WTC11 (cell line): ENCODE results near the gene GIPC2. TPM values are rescaled to one million over a fixed set of nuclear protein-coding genes. Genes with fewer than 3 reads are reported as not detected.

Experiments
- ATAC-seq: fragments of 200-7000 bp; cut with Tn5 transposase; 2 replicates; pipeline ENCODE4 v1.10.0; 2021; ENCODE audit warnings: mild to moderate bottlenecking, moderate library complexity
- CTCF ChIA-PET: fragments of 300-600 bp; sonication (Branson Sonifier 250); formaldehyde crosslinking; loops from one replicate; lab custom pipeline; 2021; ENCODE audit warnings: antibody characterized with exemption; lab: Charles Lee
- POLR2A ChIA-PET: fragments of 350-600 bp; sonication (Branson Sonifier 250); formaldehyde crosslinking; loops from one replicate; lab custom pipeline; 2021; ENCODE audit warnings: antibody characterized with exemption; lab: Charles Lee
- DNase-seq: peaks from one replicate; pipeline ENCODE4 v3.0.0; 2021; ENCODE audit warnings: low spot score
- H3K27ac Mint-ChIP-seq: 2 replicates; pipeline ENCODE4 v1.8.0; 2021; ENCODE audit warnings: mixed read lengths
- H3K27me3 Mint-ChIP-seq: 2 replicates; pipeline ENCODE4 v1.8.0; 2021; ENCODE audit warnings: low read depth, mild to moderate bottlenecking, moderate library complexity, mixed read lengths
- H3K36me3 Mint-ChIP-seq: 2 replicates; pipeline ENCODE4 v1.8.0; 2021; ENCODE audit warnings: mixed read lengths
- H3K4me1 Mint-ChIP-seq: 2 replicates; pipeline ENCODE4 v1.8.0; 2022; ENCODE audit warnings: mixed read lengths
- H3K4me3 Mint-ChIP-seq: 2 replicates; pipeline ENCODE4 v1.8.0; 2021; ENCODE audit warnings: mild to moderate bottlenecking, moderate library complexity, mixed read lengths
- H3K9me3 Mint-ChIP-seq: 2 replicates; pipeline ENCODE4 v1.8.0; 2021; ENCODE audit warnings: mixed read lengths
- AR ChIP-seq: fragments of 250-450 bp; sonication (Bioruptor Pico); IDR thresholded peaks from 2 replicates; pipeline ENCODE4 v1.9.0; 2021; ENCODE audit warnings: mild to moderate bottlenecking
- ARID4B ChIP-seq: sonication (generic); formaldehyde crosslinking; IDR thresholded peaks from 2 replicates; pipeline ENCODE4 v1.8.0; 2023; ENCODE audit warnings: missing genetic modification reagents, mild to moderate bottlenecking, borderline replicate concordance
- ATF1 ChIP-seq: sonication (generic); formaldehyde crosslinking; IDR thresholded peaks from 2 replicates; pipeline ENCODE4 v1.8.1; 2023; ENCODE audit warnings: mild to moderate bottlenecking, moderate library complexity, missing genetic modification reagents
- ATF2 ChIP-seq: sonication (generic); formaldehyde crosslinking; IDR thresholded peaks from 2 replicates; pipeline ENCODE4 v1.8.1; 2022; ENCODE audit warnings: low read depth, missing genetic modification reagents, borderline replicate concordance
- CDX4 ChIP-seq: fragments of 250-450 bp; sonication (Bioruptor Pico); IDR thresholded peaks from 2 replicates; pipeline ENCODE4 v1.9.0; 2021; ENCODE audit warnings: moderate library complexity, mild to moderate bottlenecking, inconsistent platforms, borderline replicate concordance
- CREB1 ChIP-seq: sonication (generic); formaldehyde crosslinking; IDR thresholded peaks from 2 replicates; pipeline ENCODE4 v1.8.0; 2023; ENCODE audit warnings: mild to moderate bottlenecking, missing genetic modification reagents
- CREM ChIP-seq: sonication (generic); formaldehyde crosslinking; IDR thresholded peaks from 2 replicates; pipeline ENCODE4 v1.8.1; 2022; ENCODE audit warnings: mild to moderate bottlenecking, missing genetic modification reagents, moderate library complexity
- ERG ChIP-seq: fragments of 250-450 bp; sonication (Bioruptor Pico); IDR thresholded peaks from 2 replicates; pipeline ENCODE4 v1.8.0; 2021; ENCODE audit warnings: mild to moderate bottlenecking
- ESRRA ChIP-seq: sonication (generic); formaldehyde crosslinking; IDR thresholded peaks from 2 replicates; pipeline ENCODE4 v1.8.1; 2022; ENCODE audit warnings: mild to moderate bottlenecking, missing genetic modification reagents, borderline replicate concordance
- HMGA2 ChIP-seq: fragments of 250-450 bp; sonication (Bioruptor Pico); IDR thresholded peaks from 2 replicates; pipeline ENCODE4 v1.4.0; 2021; ENCODE audit warnings: mild to moderate bottlenecking, moderate library complexity
- MAX ChIP-seq: sonication (generic); formaldehyde crosslinking; IDR thresholded peaks from 2 replicates; pipeline ENCODE4 v1.8.0; 2022; ENCODE audit warnings: mild to moderate bottlenecking, missing genetic modification reagents
- MXD4 ChIP-seq: fragments of 250-450 bp; sonication (Bioruptor Pico); IDR thresholded peaks from 2 replicates; pipeline ENCODE4 v1.8.0; 2021; ENCODE audit warnings: mild to moderate bottlenecking, moderate library complexity, borderline replicate concordance
- NR2C2 ChIP-seq: sonication (generic); formaldehyde crosslinking; IDR thresholded peaks from 2 replicates; pipeline ENCODE4 v1.8.0; 2022; ENCODE audit warnings: mild to moderate bottlenecking, missing genetic modification reagents
- SMAD3 ChIP-seq: sonication (generic); formaldehyde crosslinking; IDR thresholded peaks from 2 replicates; pipeline ENCODE4 v1.8.0; 2022; ENCODE audit warnings: missing genetic modification reagents, mild to moderate bottlenecking, borderline replicate concordance
- SMAD4 ChIP-seq: sonication (generic); formaldehyde crosslinking; IDR thresholded peaks from 2 replicates; pipeline ENCODE4 v1.8.0; 2022; ENCODE audit warnings: mild to moderate bottlenecking, missing genetic modification reagents
- TCF7 ChIP-seq: sonication (generic); formaldehyde crosslinking; IDR thresholded peaks from 2 replicates; pipeline ENCODE4 v1.8.0; 2022; ENCODE audit warnings: mild to moderate bottlenecking, low read depth, missing genetic modification reagents, moderate library complexity
- TEAD1 ChIP-seq: sonication (generic); formaldehyde crosslinking; IDR thresholded peaks from 2 replicates; pipeline ENCODE4 v1.8.0; 2022; ENCODE audit warnings: mild to moderate bottlenecking, missing genetic modification reagents
- ZMAT4 ChIP-seq: fragments of 250-450 bp; sonication (Bioruptor Pico); IDR thresholded peaks from 2 replicates; pipeline ENCODE4 v1.9.0; 2021; ENCODE audit warnings: mild to moderate bottlenecking
- ZNF121 ChIP-seq: sonication (generic); formaldehyde crosslinking; IDR thresholded peaks from 2 replicates; pipeline ENCODE4 v1.8.0; 2023; ENCODE audit warnings: missing genetic modification reagents
- ZNF423 ChIP-seq: fragments of 250-450 bp; sonication (Bioruptor Pico); IDR thresholded peaks from 2 replicates; pipeline ENCODE4 v2.1.2; 2022; ENCODE audit warnings: mild to moderate bottlenecking, moderate library complexity
- total RNA-seq: library from RNA; stranded (reverse); gene quantifications from 3 replicates; pipeline ENCODE4 v1.2.3, GENCODE V29; 2021

Gene GIPC2
- total RNA-seq, 1 experiment from 2014 or later = 0.83 TPM

GRCh38 chr1:78005448-78005722 is 40.4 kb upstream of the GIPC2 start:
- Mint-ChIP-seq H3K4me1 (peaks cover 40% of the 10 kb centered on the region), H3K27ac (peak overlapping the region; percentile 96), H3K9me3 (no peaks in the 10 kb centered on the region), H3K4me3 (peak overlapping the region; percentile 70), H3K36me3 (no peaks in the 10 kb centered on the region), H3K27me3 (no peaks in the 10 kb centered on the region)
- POLR2A ChIA-PET = interaction anchor here (0.6 kb wide), 1 partner anchor 20 kb away, joined by 3 read pairs; no protein-coding TSS in a partner anchor
- DNase-seq = no peak
- TF ChIP-seq HMGA2 (CRISPR knock-in tag) (no peak), TCF7 (CRISPR knock-in tag) (no peak), SMAD4 (CRISPR knock-in tag) (no peak), ZNF121 (no peak), ZMAT4 (CRISPR knock-in tag) (no peak), ESRRA (CRISPR knock-in tag) (no peak), ATF1 (CRISPR knock-in tag) (no peak)
- no peak for ATAC-seq
- CTCF ChIA-PET = interaction anchor here (1.1 to 2.1 kb wide), 2 partner anchors 27 to 109 kb away, joined by 3 to 14 read pairs; partner anchors contain the start of gene FUBP1

- POLR2A ChIA-PET = interaction anchor here (0.6 kb wide), 1 partner anchor 20 kb away, joined by 3 read pairs; no protein-coding TSS in a partner anchor
- ATAC-seq = no peak
- no peaks in the 10 kb centered on the region for H3K9me3 Mint-ChIP-seq
- H3K27me3 Mint-ChIP-seq = no peaks in the 10 kb centered on the region
- peaks cover 40% of the 10 kb centered on the region for H3K4me1 Mint-ChIP-seq
- no peak overlapping the region for H3K27ac Mint-ChIP-seq
- H3K36me3 Mint-ChIP-seq = no peaks in the 10 kb centered on the region
- peak overlapping the region; percentile 70 for H3K4me3 Mint-ChIP-seq
- no peak for TF ChIP-seq SMAD3
- no peak for TF ChIP-seq ATF2
- no peak for TF ChIP-seq MAX
- TF ChIP-seq ZMAT4 (CRISPR knock-in tag) = no peak
- TF ChIP-seq ZNF121 = no peak
- TF ChIP-seq AR (CRISPR knock-in tag) = no peak
- TF ChIP-seq TEAD1 = no peak
- TF ChIP-seq ARID4B (CRISPR knock-in tag) = no peak
- TF ChIP-seq CREB1 (CRISPR knock-in tag) = no peak
- no peak for TF ChIP-seq CDX4 (CRISPR knock-in tag)
- no peak for TF ChIP-seq NR2C2
- no peak for TF ChIP-seq ERG
- no peak for TF ChIP-seq MXD4
- no peak for TF ChIP-seq CREM
- TF ChIP-seq ZNF423 (CRISPR knock-in tag) = no peak
- no peak for DNase-seq
- CTCF ChIA-PET = interaction anchor here (1.5 to 2.1 kb wide), 2 partner anchors 108 to 109 kb away, joined by 5 to 14 read pairs; no protein-coding TSS in a partner anchor
These were observed 40.0 kb upstream of the GIPC2 start for GRCh38 chr1:78005755-78006154.
